Neural progenitor cell (in vitro differentiated cells): ENCODE measurements around the gene ITSN1.

Source experiments
- EZH2 ChIP-seq: fragments of 200-600 bp; sonication (generic); IDR thresholded peaks from 2 replicates; pipeline ENCODE4 v1.6.1; 2017; ENCODE audit warnings: antibody characterized with exemption, mild to moderate bottlenecking, moderate library complexity
- EZH2phosphoT487 ChIP-seq: fragments of 200-600 bp; sonication (generic); IDR thresholded peaks from 2 replicates; pipeline ENCODE4 v1.6.1; 2017; ENCODE audit warnings: antibody characterized with exemption

- no peak for TF ChIP-seq EZH2
- no peak for TF ChIP-seq EZH2phosphoT487
These were observed 28.0 kb downstream of the ITSN1 start for GRCh38 chr21:33670076-33670978.
